Measurements from ENCODE around the gene CBLN4.

CBLN4 gene

DNA sequence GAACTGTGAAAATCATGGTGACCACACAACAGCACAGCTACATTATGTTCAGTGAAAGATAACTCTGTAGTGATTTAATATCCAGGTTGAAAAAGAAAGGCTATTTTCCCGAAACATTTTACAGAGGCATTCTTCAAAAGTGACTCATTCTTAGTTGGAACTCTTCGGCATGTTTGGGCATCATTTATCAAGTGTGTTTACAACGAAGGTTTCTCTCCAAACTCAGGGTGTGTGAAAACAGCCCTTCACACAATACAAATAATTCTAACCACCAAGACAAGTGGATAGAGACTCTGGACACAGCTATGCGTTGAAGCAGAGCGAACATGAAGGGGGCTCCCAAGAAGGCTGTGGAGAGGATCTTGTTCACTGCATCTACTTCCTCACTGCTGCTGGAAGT, 57.6 kb downstream of the CBLN4 start:
- H3K4me3 ChIP-seq (ENCODE audit: low read depth, low read length) = no peak overlapping the region
- TF ChIP-seq, protein P1, sequence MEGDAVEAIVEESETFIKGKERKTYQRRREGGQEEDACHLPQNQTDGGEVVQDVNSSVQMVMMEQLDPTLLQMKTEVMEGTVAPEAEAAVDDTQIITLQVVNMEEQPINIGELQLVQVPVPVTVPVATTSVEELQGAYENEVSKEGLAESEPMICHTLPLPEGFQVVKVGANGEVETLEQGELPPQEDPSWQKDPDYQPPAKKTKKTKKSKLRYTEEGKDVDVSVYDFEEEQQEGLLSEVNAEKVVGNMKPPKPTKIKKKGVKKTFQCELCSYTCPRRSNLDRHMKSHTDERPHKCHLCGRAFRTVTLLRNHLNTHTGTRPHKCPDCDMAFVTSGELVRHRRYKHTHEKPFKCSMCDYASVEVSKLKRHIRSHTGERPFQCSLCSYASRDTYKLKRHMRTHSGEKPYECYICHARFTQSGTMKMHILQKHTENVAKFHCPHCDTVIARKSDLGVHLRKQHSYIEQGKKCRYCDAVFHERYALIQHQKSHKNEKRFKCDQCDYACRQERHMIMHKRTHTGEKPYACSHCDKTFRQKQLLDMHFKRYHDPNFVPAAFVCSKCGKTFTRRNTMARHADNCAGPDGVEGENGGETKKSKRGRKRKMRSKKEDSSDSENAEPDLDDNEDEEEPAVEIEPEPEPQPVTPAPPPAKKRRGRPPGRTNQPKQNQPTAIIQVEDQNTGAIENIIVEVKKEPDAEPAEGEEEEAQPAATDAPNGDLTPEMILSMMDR (IDR thresholded peaks at IDR 0.05; ENCODE audit: borderline replicate concordance, insufficient read depth, low read depth, low read length) = no peak

All from GM12875 (cell line).